GM23248 (cell line): ENCODE results near the gene DAB1. TPM values are rescaled to one million over a fixed set of nuclear protein-coding genes. Genes with fewer than 3 reads are reported as not detected.

Experiments
- DNase-seq: peaks from one replicate; pipeline ENCODE4 v3.0.0-alpha.2; 2015
- H2AFZ ChIP-seq: fragments of 200-600 bp; sonication (generic); 2 replicates; pipeline ENCODE4 v1.6.1; 2016; ENCODE audit warnings: antibody characterized with exemption
- H3F3A ChIP-seq: fragments of 200-600 bp; sonication (generic); 2 replicates; pipeline ENCODE4 v1.6.1; 2016; ENCODE audit warnings: mild to moderate bottlenecking, antibody characterized with exemption, mixed run types; ENCODE audit not compliant: insufficient read depth
- H3K27ac ChIP-seq: fragments of 200-600 bp; sonication (generic); 2 replicates; pipeline ENCODE4 v1.5.1; 2016; ENCODE audit warnings: mild to moderate bottlenecking
- H3K27me3 ChIP-seq: fragments of 200-600 bp; sonication (generic); replicated peaks from 2 replicates; pipeline ENCODE4 v1.6.1; 2016; ENCODE audit warnings: mild to moderate bottlenecking; ENCODE audit not compliant: insufficient read depth
- H3K36me3 ChIP-seq: fragments of 200-600 bp; sonication (generic); 2 replicates; pipeline ENCODE4 v1.6.1; 2016; ENCODE audit warnings: low read depth, mild to moderate bottlenecking
- H3K4me1 ChIP-seq: fragments of 200-600 bp; sonication (generic); 2 replicates; pipeline ENCODE4 v1.6.1; 2016; ENCODE audit warnings: mild to moderate bottlenecking; ENCODE audit not compliant: insufficient read depth
- H3K4me2 ChIP-seq: fragments of 200-600 bp; sonication (generic); one replicate; pipeline ENCODE4 v1.6.1; 2016; ENCODE audit warnings: mild to moderate bottlenecking; ENCODE audit not compliant: unreplicated experiment
- H3K4me3 ChIP-seq: fragments of 200-600 bp; sonication (generic); 2 replicates; pipeline ENCODE4 v1.5.1; 2016; ENCODE audit warnings: mild to moderate bottlenecking
- H3K79me2 ChIP-seq: fragments of 200-600 bp; sonication (generic); 2 replicates; pipeline ENCODE4 v1.6.1; 2016; ENCODE audit warnings: mild to moderate bottlenecking; ENCODE audit not compliant: insufficient read depth
- H3K9ac ChIP-seq: fragments of 200-600 bp; sonication (generic); 2 replicates; pipeline ENCODE4 v1.6.1; 2016; ENCODE audit warnings: mild to moderate bottlenecking
- H3K9me2 ChIP-seq: fragments of 200-600 bp; sonication (generic); 2 replicates; pipeline ENCODE4 v1.6.1; 2016; ENCODE audit warnings: mixed run types, mild to moderate bottlenecking, moderate library complexity; ENCODE audit not compliant: insufficient read depth
- H3K9me3 ChIP-seq: fragments of 200-600 bp; sonication (generic); one replicate; pipeline ENCODE4 v1.6.1; 2017; ENCODE audit warnings: low read depth
- H4K20me1 ChIP-seq: fragments of 200-600 bp; sonication (generic); 2 replicates; pipeline ENCODE4 v1.6.0; 2016; ENCODE audit not compliant: insufficient read depth
- EZH2 ChIP-seq: fragments of 200-600 bp; sonication (generic); IDR thresholded peaks from 2 replicates; pipeline ENCODE4 v1.6.1; 2018; ENCODE audit warnings: antibody characterized with exemption, mild to moderate bottlenecking; ENCODE audit not compliant: insufficient read depth, poor library complexity, severe bottlenecking
- EZH2phosphoT487 ChIP-seq: fragments of 200-600 bp; sonication (generic); IDR thresholded peaks from 2 replicates; pipeline ENCODE4 v1.6.1; 2018; ENCODE audit warnings: antibody characterized with exemption, moderate library complexity, mild to moderate bottlenecking, low read depth; ENCODE audit not compliant: insufficient read depth
- whole genome bisulfite sequencing, 2 experiments: methylation state at CpG; one replicate each; pipeline ENCODE4 v1.1.6; 2015 to 2017; ENCODE audit warnings: low lambda C conversion rate in 2 of 2, low coverage in 1 of 2; ENCODE audit errors: missing lambda C conversion rate in 2 of 2; 5-methylcytosine and 5-hydroxymethylcytosine counted together
- in situ Hi-C: fragments of 300-500 bp; cut with MboI; formaldehyde crosslinking; loops from 2 replicates; pipeline ENCODE4 v1.15.0; 2020
- polyA plus RNA-seq: library from polyadenylated mRNA; unstranded; fragments of >200 nt; fragmentation: Nextera tagmentation; extraction: Ambion mirVana; gene quantifications from 2 replicates; pipeline ENCODE4 v1.2.1, GENCODE V29; 2016
- total RNA-seq: library from RNA; depleted of rRNA; stranded (reverse); fragments of >200 nt; shearing (Covaris generic); gene quantifications from 2 replicates; pipeline ENCODE4 v1.2.3, GENCODE V29; 2014

DAB1 gene
- total and polyA plus RNA-seq, 2 experiments from 2014 or later = 0.11 to 0.39 TPM

DNA sequence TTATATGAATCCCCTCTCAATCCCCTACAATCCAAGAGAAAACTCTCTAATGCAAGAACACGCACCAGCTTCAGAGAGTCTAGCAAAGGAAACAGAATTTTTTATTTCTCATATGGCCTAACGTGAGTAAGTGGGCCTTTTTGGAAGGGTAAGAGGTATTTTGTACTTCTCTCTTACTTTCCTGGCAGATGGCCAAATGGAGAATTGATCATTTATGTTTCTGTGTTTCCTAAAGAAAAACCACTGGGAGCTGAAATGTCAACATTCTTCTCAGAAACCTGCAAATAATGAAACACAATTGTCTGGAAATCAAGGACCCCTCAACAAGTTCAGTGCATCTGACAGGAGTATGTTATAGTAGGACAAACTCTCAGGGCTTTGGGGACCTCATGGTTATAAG, 281.7 kb downstream of the DAB1 start:
- H2AFZ ChIP-seq = no peak overlapping the region
- H3K4me2 ChIP-seq = no peak overlapping the region
- H3K36me3 ChIP-seq = no peaks in the 10 kb centered on the region
- no peak overlapping the region for H3K27ac ChIP-seq
- no peak overlapping the region for H3K4me3 ChIP-seq
- 76 to 79% methylated on average over 2 of the region's 2 CpGs for WGBS, 2 experiments
- H3K9me3 ChIP-seq = no peaks in the 10 kb centered on the region
- H3K79me2 ChIP-seq = no peaks in the 10 kb centered on the region
- no peaks in the 10 kb centered on the region for H3K27me3 ChIP-seq
- H3K9me2 ChIP-seq = no peaks in the 10 kb centered on the region
- H3K4me1 ChIP-seq = no peaks in the 10 kb centered on the region
- no peak overlapping the region for H3K9ac ChIP-seq
- in situ Hi-C loops = no loop called here
- DNase-seq = no peak
- TF ChIP-seq EZH2phosphoT487 = no peak
- no peak for TF ChIP-seq EZH2
- no peaks in the 10 kb centered on the region for H4K20me1 ChIP-seq
- H3F3A ChIP-seq = no peaks in the 10 kb centered on the region; the same call in 1 of the 2 replicates

GRCh38 chr1:57138432-57139078, 285.3 kb downstream of the DAB1 start:
- WGBS, 2 experiments = 82 to 85% methylated on average over 2 of the region's 2 CpGs
- no peak overlapping the region for H3K9ac ChIP-seq
- H3K9me3 ChIP-seq = no peaks in the 10 kb centered on the region
- in situ Hi-C loops = no loop called here
- no peak for DNase-seq
- H3K27ac ChIP-seq = no peak overlapping the region
- H3K4me1 ChIP-seq = peaks cover 10% of the 10 kb centered on the region
- H3K27me3 ChIP-seq = no peaks in the 10 kb centered on the region
- TF ChIP-seq EZH2phosphoT487 (no peak), EZH2 (no peak)
- no peaks in the 10 kb centered on the region for H3K9me2 ChIP-seq
- peaks cover 4% of the 10 kb centered on the region for H3F3A ChIP-seq
- no peaks in the 10 kb centered on the region for H3K79me2 ChIP-seq
- H2AFZ ChIP-seq = no peak overlapping the region
- H3K36me3 ChIP-seq = no peaks in the 10 kb centered on the region
- H3K4me2 ChIP-seq = no peak overlapping the region
- H3K4me3 ChIP-seq = no peak overlapping the region
- no peaks in the 10 kb centered on the region for H4K20me1 ChIP-seq

GRCh38 chr1:57137980-57138379, 285.9 kb downstream of the DAB1 start:
- Histone ChIP-seq H3K4me1 (peaks cover 15% of the 10 kb centered on the region), H3K9ac (no peak overlapping the region), H3K4me3 (no peak overlapping the region), H3F3A (peaks cover 9% of the 10 kb centered on the region), H3K9me2 (no peaks in the 10 kb centered on the region), H3K36me3 (no peaks in the 10 kb centered on the region), H3K27ac (no peak overlapping the region), H3K4me2 (no peak overlapping the region), H3K27me3 (no peaks in the 10 kb centered on the region), H4K20me1 (no peaks in the 10 kb centered on the region), H3K79me2 (no peaks in the 10 kb centered on the region), H2AFZ (no peak overlapping the region), H3K9me3 (no peaks in the 10 kb centered on the region)
- in situ Hi-C loops = no loop called here
- no peak for DNase-seq
- TF ChIP-seq EZH2 = no peak
- no peak for TF ChIP-seq EZH2phosphoT487
- 50 to 58% methylated on average over 2 of the region's 2 CpGs for WGBS, 2 experiments

- in situ Hi-C loops = no loop called here
- no peak overlapping the region for H3K4me2 ChIP-seq
- no peaks in the 10 kb centered on the region for H4K20me1 ChIP-seq
- peaks cover 35% of the 10 kb centered on the region for H3K4me1 ChIP-seq
- TF ChIP-seq EZH2 = no peak
- no peak for TF ChIP-seq EZH2phosphoT487
- no peak overlapping the region for H3K27ac ChIP-seq
- H3K4me3 ChIP-seq = no peak overlapping the region
- H3K9me2 ChIP-seq = no peaks in the 10 kb centered on the region
- no peak for DNase-seq
- WGBS, 2 experiments = 43 to 70% methylated on average over 1 of the region's 1 CpG
- H3K9ac ChIP-seq = no peak overlapping the region
- H3K79me2 ChIP-seq = no peaks in the 10 kb centered on the region
- H3K9me3 ChIP-seq = no peaks in the 10 kb centered on the region
- H3K36me3 ChIP-seq = no peaks in the 10 kb centered on the region
- peaks cover 32% of the 10 kb centered on the region for H3F3A ChIP-seq
- H2AFZ ChIP-seq = no peak overlapping the region
- H3K27me3 ChIP-seq = no peaks in the 10 kb centered on the region
Observed at GRCh38 chr1:57134803-57135202, 289.1 kb downstream of the DAB1 start.

GRCh38 chr1:57133686-57134085, 290.2 kb downstream of the DAB1 start:
- Histone ChIP-seq H3K79me2 (no peaks in the 10 kb centered on the region), H2AFZ (no peak overlapping the region), H3K9me3 (no peaks in the 10 kb centered on the region), H3F3A (peaks cover 32% of the 10 kb centered on the region), H3K9ac (no peak overlapping the region), H3K27me3 (no peaks in the 10 kb centered on the region), H3K4me2 (peak overlapping the region; percentile 42), H4K20me1 (no peaks in the 10 kb centered on the region), H3K4me1 (peaks cover 35% of the 10 kb centered on the region), H3K27ac (peak overlapping the region; percentile 27), H3K9me2 (no peaks in the 10 kb centered on the region), H3K36me3 (no peaks in the 10 kb centered on the region), H3K4me3 (no peak overlapping the region)
- DNase-seq = peak; percentile 69
- in situ Hi-C loops = no loop called here
- TF ChIP-seq EZH2 = no peak
- TF ChIP-seq EZH2phosphoT487 = no peak
- 10 to 12% methylated on average over 1 of the region's 1 CpG for WGBS, 2 experiments
